GM12892 (cell line): ENCODE measurements around the gene FAM193A.
"Not testable (repeated sequence)": the region's sequence is repeated elsewhere in the genome, so short reads cannot be mapped to it uniquely, and the experiment has no call there.

Source experiments
- DNase-seq: peaks from one replicate; pipeline ENCODE4 v3.0.0; 2011; ENCODE audit not compliant: insufficient read length
- FAIRE-seq: peaks from 2 replicates; lab custom pipeline; 2011; peaks lifted over from hg19 to GRCh38; lab: Jason Lieb, UNC
- POLR2A ChIP-seq: IDR thresholded peaks from 2 replicates; pipeline ENCODE4 v1.6.1; 2011; ENCODE audit warnings: low read depth, low read length, control low read depth
- POLR2AphosphoS5 ChIP-seq: IDR thresholded peaks from 2 replicates; pipeline ENCODE4 v1.6.1; 2011; ENCODE audit warnings: low read depth, low read length, control low read depth
- TAF1 ChIP-seq: IDR thresholded peaks from 2 replicates; pipeline ENCODE4 v1.6.1; 2011; ENCODE audit warnings: low read depth, mild to moderate bottlenecking, control low read depth, low read length, borderline replicate concordance

Gene FAM193A

GRCh38 chr4:2583517-2583916 is 47.1 kb downstream of the FAM193A start:
- DNase-seq, result no peak

GRCh38 chr4:2586502-2586901 is 50.1 kb downstream of the FAM193A start:
- TF ChIP-seq POLR2AphosphoS5 (no peak), POLR2A (no peak), TAF1 (no peak)
- DNase-seq, result no peak
- FAIRE-seq, result no peak

More at GRCh38 chr4:2583517-2583916, 47.1 kb downstream of the FAM193A start:
- no peak for FAIRE-seq
- TF ChIP-seq POLR2A (no peak), POLR2AphosphoS5 (no peak), TAF1 (no peak)

GRCh38 chr4:2587213-2587823 is 50.9 kb downstream of the FAM193A start:
- no peak for DNase-seq
- no peak for TF ChIP-seq POLR2A
- TF ChIP-seq POLR2AphosphoS5, result no peak
- no peak for TF ChIP-seq TAF1
- FAIRE-seq, result no peak

- TF ChIP-seq TAF1, result no peak
- TF ChIP-seq POLR2A, result no peak
- no peak for TF ChIP-seq POLR2AphosphoS5
- no peak for FAIRE-seq
- no peak for DNase-seq
These were observed 51.8 kb downstream of the FAM193A start for GRCh38 chr4:2588259-2588658.

- TF ChIP-seq TAF1 (no peak), POLR2AphosphoS5 (no peak), POLR2A (no peak)
- FAIRE-seq (peak; percentile 42), DNase-seq (no peak)
These were observed 54.7 kb downstream of the FAM193A start for GRCh38 chr4:2591189-2591588.

DNA sequence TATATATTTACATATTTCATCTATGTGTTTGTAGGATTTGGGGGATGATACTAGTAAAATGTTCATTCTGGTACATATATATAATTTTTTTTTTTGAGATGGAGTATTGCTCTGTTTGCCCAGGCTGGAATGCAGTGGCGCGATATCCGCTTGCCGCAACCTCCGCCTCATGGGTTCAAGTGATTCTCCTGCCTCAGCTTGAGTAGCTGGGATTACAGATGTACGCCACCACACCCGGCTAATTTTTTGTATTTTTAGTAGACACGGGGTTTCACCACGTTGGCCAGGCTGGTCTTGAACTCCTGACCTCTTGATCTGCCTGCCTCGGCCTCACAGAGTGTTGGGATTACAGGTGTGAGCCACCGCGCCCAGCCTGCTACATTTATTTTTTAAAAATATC is 55.6 kb downstream of the FAM193A start:
- not testable (repeated sequence) for DNase-seq, FAIRE-seq

- DNase-seq (no peak), FAIRE-seq (no peak)
- no peak for TF ChIP-seq POLR2AphosphoS5
- no peak for TF ChIP-seq TAF1
- no peak for TF ChIP-seq POLR2A
These were observed 56.1 kb downstream of the FAM193A start for GRCh38 chr4:2592572-2592971.

DNA sequence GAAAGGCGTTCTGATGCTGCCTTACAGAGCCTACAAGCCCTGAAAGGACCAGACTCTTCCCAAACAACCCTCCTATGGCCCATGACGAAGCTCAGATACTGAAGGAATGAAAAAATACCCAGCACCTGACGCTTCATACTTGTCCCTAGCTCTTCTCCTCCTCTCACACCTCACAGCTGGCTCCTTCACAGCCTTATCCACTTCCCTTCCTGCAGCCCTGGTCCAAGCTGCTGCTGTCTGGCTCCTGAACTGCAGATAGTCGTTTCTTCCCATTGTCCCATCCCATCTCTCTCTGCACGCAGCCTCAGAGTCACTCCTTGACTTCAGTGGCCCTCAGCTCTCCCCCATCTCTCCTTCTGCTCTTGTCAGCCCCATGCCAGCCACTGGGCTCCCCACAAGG is 56.6 kb downstream of the FAM193A start:
- TF ChIP-seq POLR2A (no peak), POLR2AphosphoS5 (no peak), TAF1 (no peak)
- FAIRE-seq, result no peak
- no peak for DNase-seq

DNA sequence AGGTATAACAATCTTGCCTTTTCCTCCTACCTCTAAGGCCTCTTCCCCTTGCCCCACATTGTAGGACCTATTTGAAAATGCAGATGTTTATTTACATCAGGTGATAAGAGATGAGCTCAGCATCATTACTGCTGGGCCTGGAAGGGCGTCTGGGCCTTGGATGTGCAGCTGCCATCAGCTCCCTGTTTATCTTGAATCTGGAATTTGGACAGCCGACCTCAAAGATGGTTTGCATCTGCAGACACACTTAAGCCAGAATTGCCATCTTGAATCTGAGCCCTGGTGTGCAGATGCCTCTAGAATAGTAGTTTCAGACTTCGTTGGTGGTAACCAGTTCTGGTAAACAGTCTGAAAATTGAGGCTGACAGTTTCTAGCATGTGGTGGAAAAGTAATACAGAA is 59.0 kb downstream of the FAM193A start:
- DNase-seq, result no peak
- no peak for FAIRE-seq
- TF ChIP-seq POLR2A, result no peak
- no peak for TF ChIP-seq TAF1
- TF ChIP-seq POLR2AphosphoS5, result no peak

GRCh38 chr4:2595952-2596552 is 59.6 kb downstream of the FAM193A start:
- no peak for DNase-seq
- TF ChIP-seq TAF1 (no peak), POLR2AphosphoS5 (no peak), POLR2A (no peak)
- no peak for FAIRE-seq

GRCh38 chr4:2596611-2597010 is 60.2 kb downstream of the FAM193A start:
- DNase-seq (no peak), FAIRE-seq (no peak)
- TF ChIP-seq TAF1 (no peak), POLR2AphosphoS5 (no peak), POLR2A (no peak)
